Measurements from ENCODE around the gene KCNJ5.

KCNJ5 gene

DNA sequence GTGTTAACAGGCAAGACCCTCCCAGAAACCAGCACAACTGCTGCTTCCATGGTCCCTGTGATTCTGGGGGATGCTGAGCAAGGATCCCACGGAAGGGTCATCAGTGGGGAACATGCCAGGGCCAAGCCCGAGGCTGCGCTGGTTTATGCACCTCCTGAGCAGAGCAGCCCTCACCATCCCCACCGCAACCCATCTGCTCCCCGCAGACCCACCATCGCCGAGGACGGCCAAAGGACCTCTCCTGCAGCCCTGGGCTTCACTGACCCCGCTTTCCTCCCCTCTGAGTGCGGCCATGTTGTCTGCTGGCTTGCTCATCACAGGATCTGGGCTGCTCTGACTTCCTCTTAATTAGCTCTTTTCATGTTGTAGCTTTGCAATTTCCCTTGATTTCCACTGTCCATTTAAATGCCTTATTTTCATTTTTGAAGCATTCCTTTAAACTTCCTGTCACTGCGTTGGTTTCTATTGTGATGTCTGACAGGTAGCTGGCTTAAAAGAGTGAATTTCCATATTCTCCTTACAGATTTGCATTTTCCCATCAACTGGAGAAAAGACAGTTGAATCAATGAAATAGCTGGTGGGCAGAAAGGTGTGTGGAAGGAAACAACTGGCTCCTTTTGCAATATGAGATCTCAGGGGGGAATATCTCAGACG, 36.7 kb downstream of the KCNJ5 start:
- in situ Hi-C loops (cut with MboI; ENCODE audit: low sequenced_read_pairs): no loop called here

DNA sequence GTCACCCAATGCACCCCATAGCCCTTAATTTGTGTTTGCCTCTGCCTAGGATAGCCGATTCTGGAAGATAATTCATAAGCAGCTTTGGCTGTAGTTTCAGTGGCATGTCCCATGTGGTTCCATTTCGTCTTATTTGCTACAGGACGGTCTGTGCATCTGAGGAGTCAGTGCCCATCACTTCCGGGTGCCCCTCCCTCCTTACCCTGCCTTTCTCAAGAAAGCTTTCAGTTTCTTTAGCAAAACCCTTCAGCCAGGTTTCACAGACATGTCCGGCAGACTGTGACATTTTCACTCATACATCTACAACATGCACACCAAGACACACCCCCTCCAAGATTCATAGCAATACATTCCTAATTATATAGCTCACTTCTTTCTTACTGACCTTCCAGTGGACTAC, 37.2 kb downstream of the KCNJ5 start:
- in situ Hi-C loops (cut with MboI; ENCODE audit: low sequenced_read_pairs): no loop called here

DNA sequence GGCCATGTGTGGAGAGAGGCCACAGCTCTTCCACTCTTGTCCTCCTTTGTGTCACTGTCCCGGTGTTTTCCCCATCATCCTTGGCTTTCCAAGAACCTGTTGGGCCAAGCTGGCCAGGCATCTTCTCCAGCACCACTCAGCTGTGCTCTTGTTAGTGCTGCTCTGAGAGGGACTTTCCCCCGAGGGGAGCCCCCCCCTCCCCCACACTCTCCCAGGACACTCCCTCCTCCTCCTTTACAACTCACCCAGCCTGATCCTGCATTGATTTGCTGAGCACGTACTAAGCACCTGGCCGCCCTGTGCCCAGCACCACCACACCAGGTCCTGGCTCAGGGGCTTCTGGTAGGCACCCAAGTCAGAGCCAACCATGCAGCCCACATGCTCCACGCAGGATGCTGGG, 38.3 kb downstream of the KCNJ5 start:
- in situ Hi-C loops (cut with MboI; ENCODE audit: low sequenced_read_pairs): no loop called here

DNA sequence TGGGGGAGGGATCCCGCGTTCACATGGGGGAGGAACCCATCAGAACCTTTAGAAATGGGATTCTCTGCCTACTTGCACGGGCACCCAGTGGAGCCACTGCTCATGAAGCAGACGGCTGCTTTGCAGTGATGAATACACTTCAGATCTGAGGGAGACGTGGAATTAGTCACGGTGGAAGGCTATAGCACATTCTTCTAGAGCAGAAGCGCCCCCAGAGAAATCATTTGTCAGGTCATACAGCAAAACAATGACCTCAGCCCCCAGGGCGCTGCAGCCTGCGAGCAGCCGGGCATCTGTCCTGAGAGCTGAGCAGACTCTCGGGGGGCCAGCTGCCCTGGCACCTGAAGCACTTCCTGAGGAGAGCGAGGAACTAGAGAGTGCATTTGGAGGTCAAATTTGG, 38.8 kb downstream of the KCNJ5 start:
- in situ Hi-C loops (cut with MboI; ENCODE audit: low sequenced_read_pairs): no loop called here

DNA sequence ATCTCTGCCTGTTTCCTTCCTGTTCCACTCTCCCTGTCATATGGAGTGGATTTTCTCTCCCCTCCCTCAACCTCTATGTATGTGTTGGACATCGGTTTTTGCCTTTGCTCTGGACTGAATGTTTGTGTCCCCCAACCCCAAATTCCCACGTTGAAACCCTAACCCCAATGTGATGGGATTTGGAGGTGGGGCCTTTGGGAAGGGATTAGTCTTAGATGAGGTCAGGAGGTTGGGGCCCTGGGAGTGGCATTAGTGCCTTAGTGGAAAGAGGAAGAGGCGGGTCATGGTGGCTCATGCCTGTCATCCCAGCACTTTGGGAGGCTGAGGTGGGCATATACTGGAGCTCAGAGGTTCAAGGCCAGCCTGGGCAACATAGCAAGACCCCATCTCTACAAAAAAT, 39.9 kb downstream of the KCNJ5 start:
- in situ Hi-C loops (cut with MboI; ENCODE audit: low sequenced_read_pairs): no loop called here

DNA sequence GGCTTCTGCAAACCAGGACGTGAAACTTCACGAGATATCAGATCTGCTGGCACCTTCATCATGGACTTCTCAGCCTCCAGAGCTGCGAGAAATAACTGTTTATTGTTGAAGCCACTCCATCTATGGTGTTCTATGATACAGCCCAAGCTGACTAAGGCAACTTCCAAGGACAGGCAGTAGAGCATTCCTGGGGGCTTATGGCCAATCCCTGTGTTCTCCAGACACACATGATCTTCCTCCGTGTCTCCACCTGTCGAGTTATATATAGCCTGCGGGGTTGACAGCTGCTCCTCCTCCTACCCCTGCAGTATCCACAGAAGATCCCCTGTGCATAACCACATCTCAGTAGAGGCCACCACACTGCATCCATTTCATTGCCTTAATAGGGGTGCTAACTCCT, 40.5 kb downstream of the KCNJ5 start:
- in situ Hi-C loops (cut with MboI; ENCODE audit: low sequenced_read_pairs): no loop called here

DNA sequence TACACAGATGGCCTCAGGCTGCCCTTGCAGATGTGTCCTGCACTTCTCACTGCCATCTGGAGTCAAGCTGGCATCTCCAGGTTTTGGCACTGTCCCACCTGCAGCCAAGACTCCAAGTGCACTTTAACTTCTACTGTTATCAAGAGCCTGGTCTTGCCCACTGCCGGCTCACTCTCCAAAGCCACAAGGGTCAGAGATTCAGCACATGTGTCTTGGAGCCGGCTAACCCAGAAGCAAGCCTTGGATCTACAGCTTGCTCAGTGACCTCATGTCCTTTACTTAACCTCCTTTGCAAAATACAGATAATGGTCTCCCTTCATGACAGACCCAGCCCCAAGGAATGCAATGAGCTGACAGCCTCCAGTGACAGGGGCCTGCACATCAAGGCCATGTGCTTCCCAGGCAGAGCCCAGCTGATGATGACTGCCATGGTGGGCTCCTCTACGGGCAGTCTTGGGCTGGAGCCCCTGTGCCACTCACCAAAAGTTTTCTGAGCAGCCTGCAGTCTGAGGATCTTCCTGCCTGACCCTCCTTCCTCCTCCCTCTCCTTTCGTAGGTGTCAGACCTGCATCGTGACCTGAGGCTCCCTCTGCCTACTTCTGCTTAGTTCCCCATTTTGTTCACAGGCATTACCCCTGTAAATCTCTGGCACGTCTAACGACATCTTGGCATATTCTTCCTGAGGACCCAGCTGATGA, 42.5 kb downstream of the KCNJ5 start:
- in situ Hi-C loops (cut with MboI; ENCODE audit: low sequenced_read_pairs): no loop called here

DNA sequence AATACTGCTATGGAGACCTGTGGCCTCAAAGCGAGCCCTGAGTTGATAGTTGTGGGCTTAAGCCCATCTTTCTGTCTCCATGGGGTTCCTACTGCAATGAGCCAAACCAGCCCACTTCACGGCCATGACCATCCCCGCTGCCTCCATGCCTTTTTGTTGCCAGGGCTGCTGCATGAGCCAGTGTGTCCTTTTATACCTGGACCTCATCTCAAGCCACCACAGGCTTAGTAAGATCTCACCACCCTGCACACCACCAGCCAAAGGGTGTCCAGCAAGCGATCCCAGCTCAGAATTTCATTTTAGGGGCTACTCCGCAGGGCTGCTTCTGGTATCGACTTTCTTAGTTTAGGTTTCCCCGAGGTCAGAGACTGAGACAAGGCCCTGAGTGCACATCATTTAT, 43.2 kb downstream of the KCNJ5 start:
- in situ Hi-C loops (cut with MboI; ENCODE audit: low sequenced_read_pairs): no loop called here

DNA sequence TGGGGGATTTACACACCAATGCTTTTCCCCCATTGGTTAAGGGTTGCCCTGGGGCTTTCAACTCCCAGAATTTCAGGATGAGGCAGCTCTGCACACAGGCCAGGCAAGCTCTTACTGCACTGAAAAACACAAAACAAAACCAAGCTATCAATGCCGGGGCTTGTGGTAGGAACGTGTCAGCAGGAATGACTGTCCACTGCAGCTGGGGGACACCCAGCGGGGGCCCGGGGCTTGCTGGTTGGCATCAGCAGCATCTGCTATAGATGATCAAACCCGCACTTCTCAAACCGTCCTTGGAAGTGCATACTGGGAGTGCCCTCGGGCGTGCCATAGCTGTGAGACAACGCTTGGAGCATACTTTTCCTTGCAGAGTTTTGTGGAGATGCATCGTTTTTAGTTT, 43.8 kb downstream of the KCNJ5 start:
- in situ Hi-C loops (cut with MboI; ENCODE audit: low sequenced_read_pairs): no loop called here

DNA sequence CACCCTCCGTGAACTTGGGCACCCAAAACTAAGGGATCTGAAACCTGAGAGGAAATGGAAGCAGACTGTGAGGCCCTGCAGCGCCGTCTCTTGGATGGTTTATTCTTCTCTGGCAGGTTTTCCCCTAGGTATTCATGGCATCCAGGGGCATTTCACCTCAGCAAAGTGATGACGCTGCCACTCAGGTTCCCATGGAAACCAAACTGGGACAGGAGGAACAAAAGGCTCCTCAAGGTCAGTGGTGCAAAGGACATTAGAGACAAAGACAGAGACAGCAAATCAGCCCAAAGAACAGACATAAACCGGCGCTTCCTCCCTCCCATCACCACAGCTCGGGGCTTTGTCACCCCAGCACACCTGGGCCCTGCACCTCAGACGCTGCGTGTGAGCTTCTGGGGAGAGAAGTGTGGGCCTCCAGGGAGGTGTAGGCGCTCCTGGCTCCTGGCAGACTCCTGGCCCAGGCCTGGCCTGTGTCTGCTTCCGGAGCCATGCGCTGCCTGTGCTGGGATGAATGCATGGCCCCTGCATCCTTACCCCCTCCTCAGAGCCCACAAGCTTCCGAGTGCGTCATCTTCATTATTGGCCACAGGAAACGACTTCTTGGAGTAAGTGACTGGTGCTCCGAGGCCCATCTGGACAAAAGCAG, 45.6 kb downstream of the KCNJ5 start:
- in situ Hi-C loops (cut with MboI; ENCODE audit: low sequenced_read_pairs): no loop called here

DNA sequence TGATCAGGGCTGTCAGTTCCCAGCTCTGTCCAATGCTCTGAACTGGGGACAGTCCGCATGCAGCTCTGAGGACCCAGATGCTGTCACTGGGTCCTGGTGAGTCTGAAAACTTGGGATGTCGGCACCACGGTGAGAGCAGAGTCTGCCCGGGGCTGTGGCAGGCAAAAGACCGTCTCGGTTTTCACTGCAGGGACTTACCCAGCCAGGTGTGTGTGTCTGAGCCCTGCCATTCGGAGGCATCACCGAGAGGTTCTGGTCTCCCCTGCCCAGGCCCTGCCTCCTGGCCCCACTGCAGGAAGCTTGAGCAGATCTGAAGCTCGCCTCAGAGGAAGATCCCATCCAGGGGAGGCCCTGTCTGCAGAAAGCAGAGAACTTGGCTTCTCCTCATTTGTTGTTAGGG, 46.3 kb downstream of the KCNJ5 start:
- in situ Hi-C loops (cut with MboI; ENCODE audit: low sequenced_read_pairs): no loop called here

DNA sequence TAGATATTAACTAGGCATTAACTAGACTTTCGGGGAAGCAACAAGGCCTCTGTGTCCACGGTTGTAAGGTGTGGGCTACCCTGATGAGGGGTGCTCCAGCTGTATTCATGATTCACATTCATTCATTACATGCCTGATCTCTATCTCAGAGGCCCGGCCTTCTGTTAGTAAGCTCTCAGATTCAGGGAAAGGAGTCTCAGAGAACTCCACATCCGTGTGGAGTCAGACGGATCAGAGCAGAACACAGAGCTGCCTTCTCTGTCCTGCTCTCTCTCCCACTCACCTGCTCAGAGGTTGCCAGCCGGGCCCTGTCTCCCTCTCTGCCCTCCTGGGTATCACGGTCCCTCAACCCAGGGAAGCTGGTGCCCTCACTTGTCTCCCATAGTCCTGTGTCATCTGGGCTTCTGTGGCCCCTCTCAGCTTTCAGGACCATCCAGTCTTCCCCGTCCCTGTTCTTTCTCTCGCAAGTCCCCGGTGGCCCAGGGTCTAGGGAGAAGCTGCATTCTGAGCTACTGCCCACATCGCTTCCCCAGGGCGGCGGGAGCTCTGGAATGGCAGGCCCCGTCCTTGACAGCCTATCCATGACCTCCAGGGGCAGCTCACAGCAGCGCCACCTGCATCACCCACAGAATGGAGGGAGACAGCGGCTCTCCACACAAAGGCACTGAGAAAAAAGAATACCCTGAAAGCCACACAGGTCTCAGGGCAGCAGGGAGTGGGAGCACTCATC, 47.2 kb downstream of the KCNJ5 start:
- in situ Hi-C loops (cut with MboI; ENCODE audit: low sequenced_read_pairs): no loop called here

DNA sequence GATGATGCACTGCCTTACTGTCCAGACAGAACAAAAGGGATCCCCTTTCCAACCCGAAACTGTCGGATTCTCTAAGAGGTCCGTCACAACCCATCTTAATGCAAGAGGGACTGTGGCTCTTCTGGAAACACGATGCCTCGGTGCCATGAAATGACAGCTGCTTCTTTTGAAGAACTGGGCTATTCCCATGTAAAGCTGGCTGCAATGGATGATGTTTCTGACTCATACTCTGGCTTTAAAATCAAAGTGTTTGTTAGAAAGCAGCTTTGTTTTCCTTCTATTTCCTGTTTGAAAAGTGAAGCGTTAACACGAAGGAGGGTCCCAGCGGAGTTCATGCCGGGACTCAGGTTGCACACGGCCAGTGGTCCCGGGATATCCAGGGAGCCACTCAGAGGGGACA, 48.4 kb downstream of the KCNJ5 start:
- in situ Hi-C loops (cut with MboI; ENCODE audit: low sequenced_read_pairs): no loop called here

DNA sequence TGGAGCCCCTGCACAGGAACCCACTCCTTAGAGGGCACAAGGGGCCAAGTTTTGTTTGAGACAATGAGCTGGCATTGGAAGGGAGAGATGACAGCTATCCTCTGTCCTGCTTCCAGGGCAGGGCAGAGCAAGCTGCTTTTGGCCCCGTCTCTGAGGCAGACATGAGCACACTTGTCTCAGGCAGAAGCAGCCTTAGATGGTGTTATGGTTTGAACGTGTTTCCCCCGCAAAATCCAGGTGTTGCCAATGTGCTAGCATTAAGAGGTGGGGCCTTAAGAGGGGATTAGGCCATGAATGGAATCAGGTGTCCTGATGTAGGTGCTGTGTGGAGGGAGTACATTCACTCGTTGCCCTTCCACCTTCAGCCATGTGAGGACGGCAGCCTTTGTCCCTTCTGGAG, 49.0 kb downstream of the KCNJ5 start:
- in situ Hi-C loops (cut with MboI; ENCODE audit: low sequenced_read_pairs): no loop called here

DNA sequence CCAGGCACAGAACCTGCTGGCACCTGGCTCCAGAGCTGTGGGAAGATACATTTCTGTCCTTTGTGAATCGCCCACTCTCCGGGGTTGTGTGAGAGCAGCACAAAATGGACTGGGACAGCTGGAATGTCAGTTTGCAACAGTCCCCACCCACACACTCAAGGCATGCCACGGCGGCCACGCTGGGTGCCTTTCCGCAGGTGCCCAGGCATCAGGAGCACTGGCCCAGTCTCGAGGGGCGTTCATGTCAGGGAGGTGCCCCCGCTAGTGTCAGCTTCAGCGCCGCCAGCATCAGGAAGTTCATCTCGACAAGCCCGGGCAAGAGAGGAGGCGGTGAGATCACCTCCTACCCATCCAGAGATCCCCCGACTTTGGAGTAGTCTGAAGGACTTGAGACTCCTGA, 49.4 kb downstream of the KCNJ5 start:
- in situ Hi-C loops (cut with MboI; ENCODE audit: low sequenced_read_pairs): no loop called here

DNA sequence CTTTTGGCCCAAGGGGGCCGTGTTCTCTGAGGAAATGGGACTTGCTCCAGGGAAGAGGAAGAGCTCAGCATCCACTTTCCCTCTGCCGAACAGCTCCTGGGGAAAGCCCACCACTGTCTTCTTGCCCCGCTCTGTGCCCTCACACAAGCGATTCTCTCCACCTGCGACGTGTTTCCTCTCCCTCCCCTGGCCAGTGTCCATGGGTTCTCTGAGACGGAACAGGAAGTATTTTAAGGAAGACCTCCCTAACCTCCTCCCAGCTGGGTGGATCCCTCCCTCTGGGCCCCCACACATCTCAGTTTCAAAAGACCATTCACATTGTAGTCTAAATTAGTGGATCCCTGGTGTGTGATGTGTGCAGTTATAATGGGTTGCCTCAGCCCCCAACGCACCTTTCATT, 50.0 kb downstream of the KCNJ5 start:
- in situ Hi-C loops (cut with MboI; ENCODE audit: low sequenced_read_pairs): no loop called here

DNA sequence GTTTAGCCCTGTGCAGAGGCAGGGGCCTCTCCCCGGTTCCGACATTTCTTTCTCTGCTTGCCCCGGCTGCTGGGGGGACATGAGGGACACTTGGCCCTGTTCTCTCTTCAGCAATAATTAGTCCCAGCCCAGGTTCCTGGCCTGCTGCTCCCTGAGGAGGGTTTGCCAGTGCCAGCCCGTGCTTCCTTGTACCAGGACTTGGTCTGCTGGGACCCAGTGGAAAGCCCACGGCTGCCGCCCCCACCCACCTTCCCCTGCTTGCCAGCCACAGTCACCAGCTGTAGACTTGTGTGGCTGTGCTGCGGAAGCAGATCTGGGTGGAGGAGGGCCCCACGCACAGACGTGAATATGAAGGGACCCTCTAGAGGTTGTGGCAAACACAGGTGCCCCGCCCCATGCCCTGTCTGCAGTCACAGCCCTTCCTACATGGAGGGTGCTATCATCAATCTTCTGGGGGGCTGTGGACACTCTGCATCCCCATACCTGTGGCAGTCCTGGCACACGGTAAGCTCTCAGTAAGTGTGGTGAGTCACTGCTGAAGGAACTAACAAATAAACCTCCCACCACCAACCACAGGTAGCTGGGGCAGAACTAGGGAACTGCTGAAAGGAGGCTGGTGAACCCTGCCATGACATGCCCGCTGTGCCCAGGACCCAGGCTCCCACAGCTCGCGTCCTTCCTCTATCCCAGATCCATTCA, 50.6 kb downstream of the KCNJ5 start:
- in situ Hi-C loops (cut with MboI; ENCODE audit: low sequenced_read_pairs): no loop called here

DNA sequence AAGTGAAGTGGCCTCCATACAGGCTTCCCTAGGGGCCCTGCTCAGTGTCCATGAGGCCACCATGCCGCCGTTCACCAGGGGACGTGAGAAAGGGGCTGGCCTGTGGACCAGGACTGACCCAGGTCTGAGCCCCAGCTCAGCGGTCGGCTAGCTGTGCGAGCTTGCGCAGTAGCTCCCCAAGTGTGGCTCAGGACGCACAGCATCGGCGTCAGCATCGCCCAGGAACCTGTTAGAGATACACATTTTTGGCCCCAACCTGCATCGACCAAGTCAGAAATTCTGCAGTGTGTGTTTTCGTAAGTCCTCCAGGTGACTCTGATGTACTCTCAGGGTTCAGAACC, 51.1 kb downstream of the KCNJ5 start:
- in situ Hi-C loops (cut with MboI; ENCODE audit: low sequenced_read_pairs): no loop called here

DNA sequence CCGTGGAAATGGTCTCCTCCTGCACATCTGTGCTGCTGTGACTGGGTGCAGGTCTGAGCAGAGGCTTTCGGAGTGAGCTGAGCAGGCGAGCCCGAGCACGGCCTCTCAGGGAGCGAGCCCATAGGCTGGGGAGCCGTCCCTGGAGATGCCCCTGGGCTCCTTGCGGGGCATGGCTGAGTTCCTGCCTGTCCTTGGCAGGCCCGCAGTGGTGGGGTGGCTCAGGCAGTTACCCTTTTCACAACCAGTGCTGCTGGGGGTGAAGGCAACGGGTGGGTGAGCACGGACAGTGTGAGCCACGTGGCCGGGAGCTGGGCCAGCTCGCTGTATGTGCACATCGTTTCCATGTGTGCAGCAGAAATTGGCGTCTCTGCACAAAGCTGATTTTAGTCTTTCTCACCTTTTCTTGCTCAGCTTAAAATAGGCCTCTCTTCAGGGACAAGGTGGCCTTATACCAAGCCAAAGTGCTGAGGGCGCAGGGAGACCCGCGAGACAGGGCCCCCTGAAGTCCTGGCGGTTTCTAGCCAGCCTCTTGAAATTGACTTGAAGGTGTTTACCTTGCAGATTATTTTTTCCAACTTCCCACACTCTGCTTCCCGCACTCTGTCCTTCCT, 51.8 kb downstream of the KCNJ5 start, which contains the start of gene TP53AIP1:
Gene TP53AIP1, minus strand, starts transcription at position 55 of the 611 bp plus-strand sequence. CDS start 5,053 bp downstream, outside the sequence.
- in situ Hi-C loops (cut with MboI; ENCODE audit: low sequenced_read_pairs): no loop called here

DNA sequence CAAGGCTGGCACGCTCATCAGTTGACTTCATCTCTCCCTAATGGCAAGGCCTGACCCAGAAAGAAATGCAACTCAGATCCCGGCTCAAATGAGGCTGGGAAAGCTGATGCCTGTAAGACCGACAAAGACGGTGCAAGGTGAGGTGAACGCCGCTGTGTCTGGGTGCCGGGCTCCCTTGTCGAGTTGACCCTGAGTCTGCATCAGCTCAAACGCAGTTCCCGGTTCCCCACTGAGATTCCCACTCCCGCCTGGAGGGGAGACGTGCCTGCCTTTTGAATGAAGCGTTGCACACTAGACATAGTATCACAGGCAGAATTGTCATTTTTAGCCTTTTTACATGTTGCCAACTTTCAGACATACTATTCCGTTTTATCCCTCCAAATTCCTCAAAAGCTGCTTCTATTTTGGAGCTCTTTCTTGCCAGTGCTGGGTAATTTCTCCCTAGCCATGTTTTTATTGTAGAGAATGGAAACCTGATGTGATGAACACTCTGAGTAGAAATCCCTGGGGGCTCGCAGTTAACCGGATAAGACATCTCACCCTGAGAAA, 52.3 kb downstream of the KCNJ5 start:
- in situ Hi-C loops (cut with MboI; ENCODE audit: low sequenced_read_pairs): no loop called here
